ENCODE measurements around the gene INHA.

DNA sequence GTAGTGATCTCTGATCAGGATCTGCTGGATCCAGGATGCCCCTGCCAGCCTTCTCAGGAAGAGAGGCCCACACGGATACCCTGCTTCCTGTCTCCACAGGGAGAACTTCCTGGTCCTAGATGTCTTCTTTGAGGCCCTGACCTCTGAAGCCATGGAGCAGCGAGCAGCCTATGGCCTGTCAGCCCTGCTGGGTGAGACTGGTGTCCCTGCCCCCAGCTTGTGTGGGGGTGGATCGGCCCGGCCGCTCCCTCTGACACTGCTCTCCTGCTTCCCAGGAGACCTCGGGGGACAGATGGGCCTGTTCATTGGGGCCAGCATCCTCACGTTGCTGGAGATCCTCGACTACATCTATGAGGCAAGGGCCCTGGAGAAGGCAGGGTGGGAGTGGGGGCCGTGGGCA is 35.1 kb upstream of the INHA start:
- TF ChIP-seq, protein P1, sequence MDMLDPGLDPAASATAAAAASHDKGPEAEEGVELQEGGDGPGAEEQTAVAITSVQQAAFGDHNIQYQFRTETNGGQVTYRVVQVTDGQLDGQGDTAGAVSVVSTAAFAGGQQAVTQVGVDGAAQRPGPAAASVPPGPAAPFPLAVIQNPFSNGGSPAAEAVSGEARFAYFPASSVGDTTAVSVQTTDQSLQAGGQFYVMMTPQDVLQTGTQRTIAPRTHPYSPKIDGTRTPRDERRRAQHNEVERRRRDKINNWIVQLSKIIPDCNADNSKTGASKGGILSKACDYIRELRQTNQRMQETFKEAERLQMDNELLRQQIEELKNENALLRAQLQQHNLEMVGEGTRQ (IDR thresholded peaks at IDR 0.05; ENCODE audit: borderline replicate concordance, low read depth, low read length), result no peak
- TF ChIP-seq, protein P2, sequence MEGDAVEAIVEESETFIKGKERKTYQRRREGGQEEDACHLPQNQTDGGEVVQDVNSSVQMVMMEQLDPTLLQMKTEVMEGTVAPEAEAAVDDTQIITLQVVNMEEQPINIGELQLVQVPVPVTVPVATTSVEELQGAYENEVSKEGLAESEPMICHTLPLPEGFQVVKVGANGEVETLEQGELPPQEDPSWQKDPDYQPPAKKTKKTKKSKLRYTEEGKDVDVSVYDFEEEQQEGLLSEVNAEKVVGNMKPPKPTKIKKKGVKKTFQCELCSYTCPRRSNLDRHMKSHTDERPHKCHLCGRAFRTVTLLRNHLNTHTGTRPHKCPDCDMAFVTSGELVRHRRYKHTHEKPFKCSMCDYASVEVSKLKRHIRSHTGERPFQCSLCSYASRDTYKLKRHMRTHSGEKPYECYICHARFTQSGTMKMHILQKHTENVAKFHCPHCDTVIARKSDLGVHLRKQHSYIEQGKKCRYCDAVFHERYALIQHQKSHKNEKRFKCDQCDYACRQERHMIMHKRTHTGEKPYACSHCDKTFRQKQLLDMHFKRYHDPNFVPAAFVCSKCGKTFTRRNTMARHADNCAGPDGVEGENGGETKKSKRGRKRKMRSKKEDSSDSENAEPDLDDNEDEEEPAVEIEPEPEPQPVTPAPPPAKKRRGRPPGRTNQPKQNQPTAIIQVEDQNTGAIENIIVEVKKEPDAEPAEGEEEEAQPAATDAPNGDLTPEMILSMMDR (IDR thresholded peaks at IDR 0.05), result no peak
- TF ChIP-seq EP300 (IDR thresholded peaks at IDR 0.05; ENCODE audit: borderline replicate concordance in 1 of 2, low read depth in 1 of 2, low read length in 1 of 2) (no peak), MXI1 (IDR thresholded peaks at IDR 0.05; ENCODE audit: low read depth, low read length) (no peak), YY1 (IDR thresholded peaks at IDR 0.05; ENCODE audit: low read depth) (no peak), POLR2AphosphoS5 (IDR thresholded peaks at IDR 0.05; ENCODE audit: low read depth, low read length) (no peak), TEAD4 (IDR thresholded peaks at IDR 0.05; ENCODE audit: borderline replicate concordance, insufficient read depth) (no peak), CHD2 (IDR thresholded peaks at IDR 0.05; ENCODE audit: low read length, partially characterized antibody) (no peak)
- TF ChIP-seq, protein P3, sequence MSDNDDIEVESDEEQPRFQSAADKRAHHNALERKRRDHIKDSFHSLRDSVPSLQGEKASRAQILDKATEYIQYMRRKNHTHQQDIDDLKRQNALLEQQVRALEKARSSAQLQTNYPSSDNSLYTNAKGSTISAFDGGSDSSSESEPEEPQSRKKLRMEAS (IDR thresholded peaks at IDR 0.05; ENCODE audit: low read depth), result no peak
- TF ChIP-seq, protein P4, sequence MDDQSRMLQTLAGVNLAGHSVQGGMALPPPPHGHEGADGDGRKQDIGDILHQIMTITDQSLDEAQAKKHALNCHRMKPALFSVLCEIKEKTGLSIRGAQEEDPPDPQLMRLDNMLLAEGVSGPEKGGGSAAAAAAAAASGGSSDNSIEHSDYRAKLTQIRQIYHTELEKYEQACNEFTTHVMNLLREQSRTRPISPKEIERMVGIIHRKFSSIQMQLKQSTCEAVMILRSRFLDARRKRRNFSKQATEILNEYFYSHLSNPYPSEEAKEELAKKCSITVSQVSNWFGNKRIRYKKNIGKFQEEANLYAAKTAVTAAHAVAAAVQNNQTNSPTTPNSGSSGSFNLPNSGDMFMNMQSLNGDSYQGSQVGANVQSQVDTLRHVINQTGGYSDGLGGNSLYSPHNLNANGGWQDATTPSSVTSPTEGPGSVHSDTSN (IDR thresholded peaks at IDR 0.05), result no peak
- TF ChIP-seq, protein P5, sequence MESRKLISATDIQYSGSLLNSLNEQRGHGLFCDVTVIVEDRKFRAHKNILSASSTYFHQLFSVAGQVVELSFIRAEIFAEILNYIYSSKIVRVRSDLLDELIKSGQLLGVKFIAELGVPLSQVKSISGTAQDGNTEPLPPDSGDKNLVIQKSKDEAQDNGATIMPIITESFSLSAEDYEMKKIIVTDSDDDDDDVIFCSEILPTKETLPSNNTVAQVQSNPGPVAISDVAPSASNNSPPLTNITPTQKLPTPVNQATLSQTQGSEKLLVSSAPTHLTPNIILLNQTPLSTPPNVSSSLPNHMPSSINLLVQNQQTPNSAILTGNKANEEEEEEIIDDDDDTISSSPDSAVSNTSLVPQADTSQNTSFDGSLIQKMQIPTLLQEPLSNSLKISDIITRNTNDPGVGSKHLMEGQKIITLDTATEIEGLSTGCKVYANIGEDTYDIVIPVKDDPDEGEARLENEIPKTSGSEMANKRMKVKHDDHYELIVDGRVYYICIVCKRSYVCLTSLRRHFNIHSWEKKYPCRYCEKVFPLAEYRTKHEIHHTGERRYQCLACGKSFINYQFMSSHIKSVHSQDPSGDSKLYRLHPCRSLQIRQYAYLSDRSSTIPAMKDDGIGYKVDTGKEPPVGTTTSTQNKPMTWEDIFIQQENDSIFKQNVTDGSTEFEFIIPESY (IDR thresholded peaks at IDR 0.05; ENCODE audit: borderline replicate concordance, low read depth), result no peak
